ENCODE measurements around the gene PAPOLB. TPM values are rescaled to one million over a fixed set of nuclear protein-coding genes. Genes with fewer than 3 reads are reported as not detected.

PAPOLB gene
- total RNA-seq, 1 donor: under 0.01 TPM

- no peak for DNase-seq (ENCODE audit: low read depth in 2 of 3, low spot score in 2 of 3)
Observed at GRCh38 chr7:4878336-4879335, 16.8 kb upstream of the PAPOLB start.

- no peak for DNase-seq (ENCODE audit: low read depth in 2 of 3, low spot score in 2 of 3)
Observed at GRCh38 chr7:4876586-4876985, 14.8 kb upstream of the PAPOLB start.

GRCh38 chr7:4875391-4875790 lies 13.6 kb upstream of the PAPOLB start:
- DNase-seq (ENCODE audit: low read depth in 2 of 3, low spot score in 2 of 3): no peak

GRCh38 chr7:4873071-4873944 lies 11.5 kb upstream of the PAPOLB start:
- no peak for DNase-seq (ENCODE audit: low read depth in 2 of 3, low spot score in 2 of 3)

GRCh38 chr7:4871930-4872675 lies 10.3 kb upstream of the PAPOLB start:
- DNase-seq (ENCODE audit: low read depth in 2 of 3, low spot score in 2 of 3): no peak

- DNase-seq (ENCODE audit: low read depth in 2 of 3, low spot score in 2 of 3): no peak
Observed at GRCh38 chr7:4871056-4871680, 9.3 kb upstream of the PAPOLB start.

- DNase-seq (ENCODE audit: low read depth in 2 of 3, low spot score in 2 of 3): no peak
Observed at GRCh38 chr7:4868493-4868892, 6.7 kb upstream of the PAPOLB start.

GRCh38 chr7:4866528-4867496 lies 5.0 kb upstream of the PAPOLB start:
- no peak for DNase-seq (ENCODE audit: low read depth in 2 of 3, low spot score in 2 of 3)

GRCh38 chr7:4862156-4862555 lies 326 bp upstream of the PAPOLB start:
- no peak for DNase-seq (ENCODE audit: low read depth in 2 of 3, low spot score in 2 of 3)

- no peak for DNase-seq (ENCODE audit: low read depth in 2 of 3, low spot score in 2 of 3)
Observed at GRCh38 chr7:4861227-4861626, 603 bp downstream of the PAPOLB start.

GRCh38 chr7:4857189-4857588 lies 4.6 kb downstream of the PAPOLB start:
- DNase-seq (ENCODE audit: low read depth in 2 of 3, low spot score in 2 of 3): no peak

- DNase-seq (ENCODE audit: low read depth in 2 of 3, low spot score in 2 of 3): no peak
Observed at GRCh38 chr7:4856336-4857057, 5.3 kb downstream of the PAPOLB start.

- DNase-seq (ENCODE audit: low read depth in 2 of 3, low spot score in 2 of 3): no peak
Observed at GRCh38 chr7:4854916-4855315, 6.9 kb downstream of the PAPOLB start.

GRCh38 chr7:4851459-4852422 lies 10.1 kb downstream of the PAPOLB start:
- no peak for DNase-seq (ENCODE audit: low read depth in 2 of 3, low spot score in 2 of 3)

GRCh38 chr7:4850262-4850795 lies 11.5 kb downstream of the PAPOLB start:
- no peak for DNase-seq (ENCODE audit: low read depth in 2 of 3, low spot score in 2 of 3)

- DNase-seq (ENCODE audit: low read depth in 2 of 3, low spot score in 2 of 3): peak in 2 of 3 donors; percentile 37 to 48
Observed at GRCh38 chr7:4849390-4849789, 12.4 kb downstream of the PAPOLB start.

- DNase-seq (ENCODE audit: low read depth in 2 of 3, low spot score in 2 of 3): peak in 2 of 3 donors; percentile 27 to 39
Observed at GRCh38 chr7:4845740-4846142, 16.1 kb downstream of the PAPOLB start.

Measured in hematopoietic multipotent progenitor cell (in vitro differentiated cells).